AG04450 (cell line): Measurements from ENCODE around the gene SMAD4. TPM values are rescaled to one million over a fixed set of nuclear protein-coding genes. Genes with fewer than 3 reads are reported as not detected.

Experiments used
- CTCF ChIA-PET: fragments of 300-600, 350-600 bp; formaldehyde crosslinking; extraction: SDS; loops from one replicate; lab custom pipeline; 2022; ENCODE audit warnings: antibody characterized with exemption, inconsistent platforms; lab: Charles Lee
- POLR2A ChIA-PET: fragments of 350-600 bp; formaldehyde crosslinking; extraction: SDS; loops from one replicate; lab custom pipeline; 2021; ENCODE audit warnings: antibody characterized with exemption, inconsistent platforms; lab: Yijun Ruan, JAX
- DNase-seq: peaks from one replicate; pipeline ENCODE4 v3.0.0-alpha.2; 2011; ENCODE audit warnings: low read depth, low spot score
- H3K27ac ChIP-seq: one replicate; pipeline ENCODE4 v1.5.1; 2012; ENCODE audit warnings: low read depth, low read length, control low read depth
- H3K27me3 ChIP-seq: one replicate; pipeline ENCODE4 v1.6.0; 2012; ENCODE audit warnings: low read length; ENCODE audit not compliant: control insufficient read depth, insufficient read depth
- H3K4me3 ChIP-seq: 2 replicates; pipeline ENCODE4 v1.5.1; 2011; ENCODE audit warnings: mild to moderate bottlenecking, low read depth, low read length, control low read depth
- H3K9me3 ChIP-seq: 2 replicates; pipeline ENCODE4 v1.5.1; 2012; ENCODE audit warnings: low read length; ENCODE audit not compliant: control insufficient read depth, insufficient read depth
- polyA plus RNA-seq: library from polyadenylated mRNA; depleted of rRNA; stranded (reverse); fragments of >200 nt; gene quantifications from 2 replicates; pipeline ENCODE4 v1.2.3, GENCODE V29; 2011
- TF ChIP-seq, protein P1 (sequence below): IDR thresholded peaks from 2 replicates; pipeline ENCODE4 v1.5.1; 2011; ENCODE audit warnings: low read depth, low read length, control low read depth, inconsistent platforms

Gene SMAD4
- polyA plus RNA-seq, 1 experiment = 139 TPM

DNA sequence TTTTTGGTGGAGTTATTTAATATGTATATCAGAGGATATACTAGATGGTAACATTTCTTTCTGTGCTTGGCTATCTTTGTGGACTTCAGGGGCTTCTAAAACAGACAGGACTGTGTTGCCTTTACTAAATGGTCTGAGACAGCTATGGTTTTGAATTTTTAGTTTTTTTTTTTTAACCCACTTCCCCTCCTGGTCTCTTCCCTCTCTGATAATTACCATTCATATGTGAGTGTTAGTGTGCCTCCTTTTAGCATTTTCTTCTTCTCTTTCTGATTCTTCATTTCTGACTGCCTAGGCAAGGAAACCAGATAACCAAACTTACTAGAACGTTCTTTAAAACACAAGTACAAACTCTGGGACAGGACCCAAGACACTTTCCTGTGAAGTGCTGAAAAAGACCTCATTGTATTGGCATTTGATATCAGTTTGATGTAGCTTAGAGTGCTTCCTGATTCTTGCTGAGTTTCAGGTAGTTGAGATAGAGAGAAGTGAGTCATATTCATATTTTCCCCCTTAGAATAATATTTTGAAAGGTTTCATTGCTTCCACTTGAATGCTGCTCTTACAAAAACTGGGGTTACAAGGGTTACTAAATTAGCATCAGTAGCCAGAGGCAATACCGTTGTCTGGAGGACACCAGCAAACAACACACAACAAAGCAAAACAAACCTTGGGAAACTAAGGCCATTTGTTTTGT is 52.7 kb downstream of the SMAD4 start:
- Histone ChIP-seq H3K27ac (no peak overlapping the region), H3K27me3 (no peaks in the 10 kb centered on the region), H3K4me3 (no peak overlapping the region), H3K9me3 (peaks cover 2% of the 10 kb centered on the region; the same call in 1 of the 2 replicates)
- ChIA-PET POLR2A (no interaction called here), CTCF (interaction anchor here (0.6 kb wide), 1 partner anchor 16 kb away, joined by 3 read pairs; no protein-coding TSS in a partner anchor)
- TF ChIP-seq, protein P1, sequence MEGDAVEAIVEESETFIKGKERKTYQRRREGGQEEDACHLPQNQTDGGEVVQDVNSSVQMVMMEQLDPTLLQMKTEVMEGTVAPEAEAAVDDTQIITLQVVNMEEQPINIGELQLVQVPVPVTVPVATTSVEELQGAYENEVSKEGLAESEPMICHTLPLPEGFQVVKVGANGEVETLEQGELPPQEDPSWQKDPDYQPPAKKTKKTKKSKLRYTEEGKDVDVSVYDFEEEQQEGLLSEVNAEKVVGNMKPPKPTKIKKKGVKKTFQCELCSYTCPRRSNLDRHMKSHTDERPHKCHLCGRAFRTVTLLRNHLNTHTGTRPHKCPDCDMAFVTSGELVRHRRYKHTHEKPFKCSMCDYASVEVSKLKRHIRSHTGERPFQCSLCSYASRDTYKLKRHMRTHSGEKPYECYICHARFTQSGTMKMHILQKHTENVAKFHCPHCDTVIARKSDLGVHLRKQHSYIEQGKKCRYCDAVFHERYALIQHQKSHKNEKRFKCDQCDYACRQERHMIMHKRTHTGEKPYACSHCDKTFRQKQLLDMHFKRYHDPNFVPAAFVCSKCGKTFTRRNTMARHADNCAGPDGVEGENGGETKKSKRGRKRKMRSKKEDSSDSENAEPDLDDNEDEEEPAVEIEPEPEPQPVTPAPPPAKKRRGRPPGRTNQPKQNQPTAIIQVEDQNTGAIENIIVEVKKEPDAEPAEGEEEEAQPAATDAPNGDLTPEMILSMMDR = no peak
- DNase-seq = no peak

DNA sequence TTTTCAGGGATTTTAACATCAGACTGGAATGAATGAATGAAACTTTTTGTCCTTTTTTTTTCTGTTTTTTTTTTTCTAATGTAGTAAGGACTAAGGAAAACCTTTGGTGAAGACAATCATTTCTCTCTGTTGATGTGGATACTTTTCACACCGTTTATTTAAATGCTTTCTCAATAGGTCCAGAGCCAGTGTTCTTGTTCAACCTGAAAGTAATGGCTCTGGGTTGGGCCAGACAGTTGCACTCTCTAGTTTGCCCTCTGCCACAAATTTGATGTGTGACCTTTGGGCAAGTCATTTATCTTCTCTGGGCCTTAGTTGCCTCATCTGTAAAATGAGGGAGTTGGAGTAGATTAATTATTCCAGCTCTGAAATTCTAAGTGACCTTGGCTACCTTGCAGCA is 53.4 kb downstream of the SMAD4 start:
- H3K27me3 ChIP-seq = no peaks in the 10 kb centered on the region
- no peak overlapping the region for H3K27ac ChIP-seq
- ChIA-PET CTCF (interaction anchor here (0.6 kb wide), 1 partner anchor 17 kb away, joined by 3 read pairs; no protein-coding TSS in a partner anchor), POLR2A (no interaction called here)
- H3K4me3 ChIP-seq = no peak overlapping the region
- peaks cover 2% of the 10 kb centered on the region; the same call in 1 of the 2 replicates for H3K9me3 ChIP-seq
- DNase-seq = no peak
- TF ChIP-seq, protein P1 = no peak

DNA sequence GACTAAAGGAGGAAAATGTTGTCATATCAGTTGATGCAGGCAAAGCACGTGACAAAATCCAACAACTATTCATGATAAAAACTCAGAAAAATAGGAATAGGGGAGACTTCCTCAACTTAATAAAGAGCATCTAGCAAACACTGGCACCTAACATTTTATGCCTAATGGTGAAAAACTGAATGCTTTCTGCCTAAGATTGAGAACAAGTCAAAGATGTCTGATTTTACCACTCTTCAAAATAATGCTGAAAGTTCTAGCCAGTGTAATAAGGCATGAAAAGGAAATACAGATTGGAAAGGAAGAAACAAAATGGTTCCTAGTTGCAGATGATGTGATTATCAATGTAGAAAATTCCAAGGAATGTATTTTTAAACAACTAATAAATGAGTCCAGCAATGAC is 58.4 kb downstream of the SMAD4 start:
- Histone ChIP-seq H3K4me3 (no peak overlapping the region), H3K9me3 (peaks cover 2% of the 10 kb centered on the region; the same call in 1 of the 2 replicates), H3K27me3 (no peaks in the 10 kb centered on the region), H3K27ac (no peak overlapping the region)
- ChIA-PET POLR2A (interaction anchor here (0.6 kb wide), 1 partner anchor 263 kb away, joined by 5 read pairs; no protein-coding TSS in a partner anchor), CTCF (interaction anchor here (0.6 to 1.3 kb wide), 2 partner anchors 21 to 268 kb away, joined by 3 read pairs; no protein-coding TSS in a partner anchor)
- TF ChIP-seq, protein P1 = no peak
- DNase-seq = no peak

DNA sequence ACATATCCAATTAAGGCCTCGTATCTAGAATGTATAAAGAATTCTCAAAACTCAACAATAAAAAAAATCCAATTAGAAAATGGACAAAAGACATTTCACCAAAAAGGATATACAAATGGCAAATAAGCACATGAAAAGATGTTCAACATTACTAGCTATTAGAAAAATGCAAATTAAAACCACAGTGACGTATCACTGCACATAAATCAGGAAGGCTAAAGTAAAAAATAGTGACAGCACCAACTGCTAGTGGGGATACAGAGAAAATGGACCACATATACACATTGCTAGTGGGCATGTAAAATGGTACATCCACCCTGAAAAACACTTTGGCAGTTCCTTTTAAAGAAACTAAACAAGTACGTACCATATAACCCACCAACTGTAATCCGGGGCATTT is 59.7 kb downstream of the SMAD4 start:
- ChIA-PET CTCF (no interaction called here), POLR2A (no interaction called here)
- TF ChIP-seq, protein P1 = no peak
- Histone ChIP-seq H3K27ac (no peak overlapping the region), H3K4me3 (no peak overlapping the region), H3K27me3 (no peaks in the 10 kb centered on the region), H3K9me3 (peaks cover 2% of the 10 kb centered on the region; the same call in 1 of the 2 replicates)
- DNase-seq = no peak

DNA sequence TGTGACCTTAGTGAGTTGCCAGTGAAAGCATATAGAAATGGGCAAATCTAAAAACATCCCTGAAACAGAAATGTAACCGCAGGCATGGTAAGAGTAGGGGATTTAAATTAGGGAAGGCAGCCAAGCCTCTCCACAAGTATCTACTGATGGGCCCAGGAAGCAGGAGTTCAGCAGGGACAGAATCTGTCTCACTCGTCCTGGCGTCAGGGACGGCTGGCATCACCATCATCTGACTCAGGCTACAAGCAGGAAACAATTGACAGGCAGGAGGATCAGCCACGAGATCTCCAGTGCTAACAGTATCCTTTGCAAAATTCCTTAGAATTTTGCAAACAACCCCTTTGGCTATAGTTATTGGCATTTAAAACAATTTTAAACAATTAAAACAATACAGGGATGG is 61.3 kb downstream of the SMAD4 start:
- no peak for DNase-seq
- ChIA-PET POLR2A (no interaction called here), CTCF (no interaction called here)
- H3K27ac ChIP-seq = no peak overlapping the region
- TF ChIP-seq, protein P1 = no peak
- H3K27me3 ChIP-seq = no peaks in the 10 kb centered on the region
- H3K9me3 ChIP-seq = peaks cover 2% of the 10 kb centered on the region; the same call in 1 of the 2 replicates
- no peak overlapping the region for H3K4me3 ChIP-seq
